T47D (cell line): ENCODE measurements around the gene AHR.
A peak's percentile ranks its signal among the peaks of the same experiment; 100 is the strongest.
"Not testable (repeated sequence)": the region's sequence is repeated elsewhere in the genome, so short reads cannot be mapped to it uniquely, and the experiment has no call there.

ENCODE experiments used
- DNase-seq, 2 experiments: peaks; one replicate each; pipeline versions ENCODE4 v3.0.0 to v3.0.0-alpha.2; 2011 to 2012; ENCODE audit warnings: low read depth in 1 of 2, low spot score in 1 of 2
- JUND ChIP-seq: IDR thresholded peaks from 2 replicates; pipeline ENCODE4 v1.6.1; 2012; ENCODE audit warnings: low read depth
- in situ Hi-C: cut with HindIII; loops from 2 replicates; pipeline ENCODE4 v1.10.0; 2016; ENCODE audit warnings: low sequenced_read_pairs, low pct_unique_long_range_greater_than_20kb

AHR gene

DNA sequence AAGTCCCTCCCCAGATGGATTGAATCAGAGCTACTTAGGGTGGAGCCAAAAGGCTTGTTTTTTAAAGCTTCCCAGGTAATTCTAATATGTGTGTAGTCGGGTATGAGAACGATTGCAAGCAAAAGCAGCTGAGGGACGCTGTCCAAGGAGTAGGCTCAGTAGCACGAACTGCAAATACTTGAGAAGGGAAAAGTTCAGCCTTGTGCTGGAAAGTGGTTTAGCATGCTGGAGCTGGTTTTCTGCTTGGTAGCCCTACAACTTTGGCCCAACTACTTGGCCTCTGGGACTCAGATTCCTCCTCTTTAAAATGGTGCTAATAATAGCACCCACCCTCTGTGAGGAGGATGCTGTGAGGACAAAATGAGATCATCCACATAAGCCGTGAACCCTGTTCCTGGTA lies 76.2 kb downstream of the AHR start:
- in situ Hi-C loops: no loop called here
- TF ChIP-seq JUND: no peak
- DNase-seq: peak in 1 of 2 experiments; percentile 35

- no peak for DNase-seq
- in situ Hi-C loops: no loop called here
Measured at GRCh38 chr7:17376595-17376994, 78.1 kb downstream of the AHR start.

DNA sequence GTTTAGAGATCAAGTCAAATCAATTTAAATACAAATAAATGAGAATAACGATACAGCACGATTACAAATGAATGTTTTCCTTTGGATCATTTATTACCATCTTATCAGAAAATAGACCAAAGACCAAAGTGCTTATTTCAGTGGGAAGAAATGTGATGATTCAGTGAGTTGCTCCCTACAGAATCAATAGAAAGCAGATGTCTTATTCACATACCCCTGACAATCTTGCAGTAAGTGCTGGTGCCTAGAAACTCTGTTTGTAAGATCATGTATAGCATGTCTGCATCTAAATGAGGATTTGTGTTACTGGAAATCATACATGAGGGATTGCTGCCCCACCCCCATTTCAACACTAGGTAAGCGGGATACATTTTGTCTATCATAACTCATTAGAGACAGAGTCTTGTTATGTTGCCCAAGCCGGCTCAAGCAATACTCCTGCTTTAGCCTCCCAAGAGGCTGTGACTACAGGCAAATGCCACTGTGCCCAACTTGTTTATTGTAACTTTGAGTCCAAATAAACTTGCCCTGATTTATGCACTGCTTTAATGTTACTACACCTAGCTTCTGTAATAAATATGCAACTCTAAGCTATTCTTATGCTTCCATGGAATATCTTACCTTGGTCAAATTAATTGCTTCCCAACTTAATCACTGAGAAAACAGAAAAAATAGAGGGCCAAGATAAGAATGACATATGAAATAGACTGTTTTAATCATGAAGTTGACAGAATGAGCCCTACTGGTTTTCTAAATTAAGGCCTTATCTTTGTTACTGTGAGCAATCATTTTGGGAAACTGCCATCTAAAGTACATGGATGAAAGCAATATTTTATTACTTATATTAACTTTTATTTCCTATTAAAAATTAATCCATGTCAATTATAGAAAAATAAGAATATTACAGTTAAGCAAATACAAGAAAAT lies 82.5 kb downstream of the AHR start:
- no peak for TF ChIP-seq JUND
- in situ Hi-C loops: no loop called here
- DNase-seq: no peak

More at GRCh38 chr7:17376595-17376994, 78.1 kb downstream of the AHR start:
- TF ChIP-seq JUND: no peak

- DNase-seq, in situ Hi-C loops: not testable (repeated sequence)
Measured at GRCh38 chr7:17382408-17383354, 84.2 kb downstream of the AHR start.

GRCh38 chr7:17384400-17384799 lies 85.9 kb downstream of the AHR start:
- no peak for TF ChIP-seq JUND
- peak in 1 of 2 experiments; percentile 57 for DNase-seq
- in situ Hi-C loops: no loop called here

DNA sequence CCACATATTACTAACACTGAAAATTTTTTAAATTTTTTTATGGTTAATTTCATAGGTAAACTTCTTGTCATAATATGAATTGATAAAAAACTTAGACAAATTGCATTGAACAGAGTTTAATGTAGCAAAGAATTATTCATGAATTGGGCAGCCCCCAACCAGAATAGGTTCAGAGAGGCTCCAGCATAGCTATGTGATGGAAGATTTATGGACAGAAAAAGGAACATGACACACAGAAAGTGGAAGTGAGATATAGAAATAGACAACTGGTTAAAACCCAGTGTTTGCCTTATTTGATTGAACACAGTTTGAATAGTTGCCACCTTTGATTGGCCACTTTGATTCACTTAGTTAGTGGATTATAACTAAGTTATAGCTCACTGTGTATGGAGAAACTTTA lies 87.2 kb downstream of the AHR start:
- in situ Hi-C loops: no loop called here
- TF ChIP-seq JUND: no peak
- no peak for DNase-seq

- in situ Hi-C loops: no loop called here
- no peak for TF ChIP-seq JUND
- DNase-seq: no peak
Measured at GRCh38 chr7:17390392-17390791, 91.9 kb downstream of the AHR start.

GRCh38 chr7:17391366-17391765 lies 92.9 kb downstream of the AHR start:
- no peak for DNase-seq
- in situ Hi-C loops: no loop called here
- no peak for TF ChIP-seq JUND

DNA sequence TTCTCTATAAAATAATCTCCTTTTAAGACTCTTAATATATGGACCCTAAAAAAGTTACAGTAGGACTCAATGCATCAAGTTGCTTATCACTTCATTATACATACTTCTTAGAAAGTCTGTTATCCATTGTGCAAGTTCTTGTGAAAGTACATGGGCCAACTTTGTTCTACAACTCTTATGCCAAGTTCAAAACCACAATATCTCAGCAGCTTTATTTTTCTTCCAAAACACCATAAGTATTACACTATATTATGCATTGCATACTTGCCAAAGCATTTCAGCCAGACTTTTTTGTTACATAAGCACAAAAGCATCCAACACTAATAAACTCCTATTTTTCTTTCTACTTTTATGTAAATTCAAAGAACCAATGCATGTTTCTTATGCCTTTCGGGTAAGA lies 94.4 kb downstream of the AHR start:
- in situ Hi-C loops: no loop called here
- DNase-seq: no peak
- no peak for TF ChIP-seq JUND

GRCh38 chr7:17394563-17394962 lies 96.1 kb downstream of the AHR start:
- DNase-seq, in situ Hi-C loops: not testable (repeated sequence)
